Measurements from ENCODE around the gene ZNF91. TPM values are rescaled to one million over a fixed set of nuclear protein-coding genes. Genes with fewer than 3 reads are reported as not detected.
"Not testable (repeated sequence)": the region's sequence is repeated elsewhere in the genome, so short reads cannot be mapped to it uniquely, and the experiment has no call there.

ZNF91 gene
- polyA plus RNA-seq, 1 experiment: 18.7 TPM

- Histone ChIP-seq H3K27me3 (ENCODE audit: control insufficient read depth, insufficient read depth, low read length) (no peaks in the 10 kb centered on the region), H3K9me3 (ENCODE audit: control insufficient read depth, insufficient read depth, low read length) (peaks cover 30% of the 10 kb centered on the region), H3K27ac (ENCODE audit: low read depth, low read length) (no peak overlapping the region), H3K4me3 (ENCODE audit: low read depth, low read length) (no peak overlapping the region)
- POLR2A ChIA-PET: no interaction called here
- no peak for DNase-seq (ENCODE audit: low read depth, low spot score)
- CTCF ChIA-PET: interaction anchor here (0.6 kb wide), 1 partner anchor 11 kb away, joined by 5 read pairs; no protein-coding TSS in a partner anchor
- peak; percentile 37 for TF ChIP-seq CTCF (IDR thresholded peaks at IDR 0.05; ENCODE audit: low read depth, low read length)
Measured at GRCh38 chr19:23436944-23437343, 41.7 kb upstream of the ZNF91 start.

- CTCF ChIA-PET: no interaction called here
Measured at GRCh38 chr19:23436318-23436717, 41.0 kb upstream of the ZNF91 start.

GRCh38 chr19:23420824-23421223 is 25.6 kb upstream of the ZNF91 start:
- Histone ChIP-seq H3K27me3 (ENCODE audit: control insufficient read depth, insufficient read depth, low read length) (no peaks in the 10 kb centered on the region), H3K27ac (ENCODE audit: low read depth, low read length) (no peak overlapping the region), H3K4me3 (ENCODE audit: low read depth, low read length) (no peak overlapping the region), H3K9me3 (ENCODE audit: control insufficient read depth, insufficient read depth, low read length) (peaks cover 17% of the 10 kb centered on the region)
- ChIA-PET POLR2A (no interaction called here), CTCF (no interaction called here)
- no peak for TF ChIP-seq CTCF (IDR thresholded peaks at IDR 0.05; ENCODE audit: low read depth, low read length)
- no peak for DNase-seq (ENCODE audit: low read depth, low spot score)

More at GRCh38 chr19:23436318-23436717, 41.0 kb upstream of the ZNF91 start:
- Histone ChIP-seq H3K9me3 (ENCODE audit: control insufficient read depth, insufficient read depth, low read length) (peaks cover 30% of the 10 kb centered on the region), H3K4me3 (ENCODE audit: low read depth, low read length) (no peak overlapping the region), H3K27ac (ENCODE audit: low read depth, low read length) (no peak overlapping the region), H3K27me3 (ENCODE audit: control insufficient read depth, insufficient read depth, low read length) (no peaks in the 10 kb centered on the region)
- POLR2A ChIA-PET: no interaction called here
- DNase-seq (ENCODE audit: low read depth, low spot score): no peak
- peak; percentile 30 for TF ChIP-seq CTCF (IDR thresholded peaks at IDR 0.05; ENCODE audit: low read depth, low read length)

- H3K27ac ChIP-seq (ENCODE audit: low read depth, low read length); CTCF ChIA-PET; H3K4me3 ChIP-seq (ENCODE audit: low read depth, low read length); POLR2A ChIA-PET; H3K27me3 ChIP-seq (ENCODE audit: control insufficient read depth, insufficient read depth, low read length); DNase-seq (ENCODE audit: low read depth, low spot score): not testable (repeated sequence)
- peaks cover 23% of the 10 kb centered on the region for H3K9me3 ChIP-seq (ENCODE audit: control insufficient read depth, insufficient read depth, low read length)
Measured at GRCh38 chr19:23419261-23419660, 24.0 kb upstream of the ZNF91 start.

GRCh38 chr19:23415561-23416191 is 20.4 kb upstream of the ZNF91 start:
- CTCF ChIA-PET: no interaction called here
- H3K9me3 ChIP-seq (ENCODE audit: control insufficient read depth, insufficient read depth, low read length): peaks cover 24% of the 10 kb centered on the region
- no peak for TF ChIP-seq CTCF (IDR thresholded peaks at IDR 0.05; ENCODE audit: low read depth, low read length)
- peak overlapping the region; percentile 20; the same call in 1 of the 2 replicates for H3K4me3 ChIP-seq (ENCODE audit: low read depth, low read length)
- H3K27ac ChIP-seq (ENCODE audit: low read depth, low read length): no peak overlapping the region
- no peaks in the 10 kb centered on the region for H3K27me3 ChIP-seq (ENCODE audit: control insufficient read depth, insufficient read depth, low read length)
- POLR2A ChIA-PET: no interaction called here
- DNase-seq (ENCODE audit: low read depth, low spot score): no peak

All from AG04450 (cell line).